ENCODE measurements around the gene DUSP3. TPM values are rescaled to one million over a fixed set of nuclear protein-coding genes. Genes with fewer than 3 reads are reported as not detected.

DUSP3 gene
- total RNA-seq, 1 experiment from 2014 or later, result 55.6 TPM

- DNase-seq (ENCODE audit: low read depth), result no peak
Observed at GRCh38 chr17:43769426-43769825, 9.4 kb downstream of the DUSP3 start.

GRCh38 chr17:43768943-43769342 lies 9.8 kb downstream of the DUSP3 start:
- no peak for DNase-seq (ENCODE audit: low read depth)

- DNase-seq (ENCODE audit: low read depth), result no peak
Observed at GRCh38 chr17:43768382-43768781, 10.4 kb downstream of the DUSP3 start.

GRCh38 chr17:43767713-43768059 lies 11.1 kb downstream of the DUSP3 start:
- no peak for DNase-seq (ENCODE audit: low read depth)

- DNase-seq (ENCODE audit: low read depth), result no peak
Observed at GRCh38 chr17:43767053-43767712, 11.6 kb downstream of the DUSP3 start.

- DNase-seq (ENCODE audit: low read depth), result peak; percentile 42
Observed at GRCh38 chr17:43766413-43767052, 12.2 kb downstream of the DUSP3 start.

GRCh38 chr17:43760254-43760852 lies 18.4 kb downstream of the DUSP3 start:
- DNase-seq (ENCODE audit: low read depth), result peak; percentile 87

GRCh38 chr17:43759836-43760235 lies 18.9 kb downstream of the DUSP3 start:
- DNase-seq (ENCODE audit: low read depth), result no peak

- DNase-seq (ENCODE audit: low read depth), result no peak
Observed at GRCh38 chr17:43758497-43759174, 20.1 kb downstream of the DUSP3 start, which contains the start of gene SOST. SOST (minus strand) TSS chr17:43758791; CDS start chr17:43758741, 50 bp downstream.

GRCh38 chr17:43758086-43758485 lies 20.7 kb downstream of the DUSP3 start:
- no peak for DNase-seq (ENCODE audit: low read depth)

GRCh38 chr17:43757171-43757660 lies 21.6 kb downstream of the DUSP3 start:
- DNase-seq (ENCODE audit: low read depth), result no peak

- no peak for DNase-seq (ENCODE audit: low read depth)
Observed at GRCh38 chr17:43756201-43756600, 22.6 kb downstream of the DUSP3 start.

- no peak for DNase-seq (ENCODE audit: low read depth)
Observed at GRCh38 chr17:43755389-43755875, 23.3 kb downstream of the DUSP3 start.

GRCh38 chr17:43754947-43755346 lies 23.8 kb downstream of the DUSP3 start:
- DNase-seq (ENCODE audit: low read depth), result no peak

- DNase-seq (ENCODE audit: low read depth), result peak; percentile 62
Observed at GRCh38 chr17:43753493-43754129, 25.2 kb downstream of the DUSP3 start.

- DNase-seq (ENCODE audit: low read depth), result no peak
Observed at GRCh38 chr17:43750153-43750552, 28.6 kb downstream of the DUSP3 start.

GRCh38 chr17:43745541-43745940 lies 33.2 kb downstream of the DUSP3 start:
- DNase-seq (ENCODE audit: low read depth), result peak; percentile 53

- no peak for DNase-seq (ENCODE audit: low read depth)
Observed at GRCh38 chr17:43741636-43742035, 37.1 kb downstream of the DUSP3 start.

GRCh38 chr17:43740541-43740940 lies 38.2 kb downstream of the DUSP3 start:
- DNase-seq (ENCODE audit: low read depth), result peak; percentile 82

GRCh38 chr17:43737722-43738121 lies 41.1 kb downstream of the DUSP3 start:
- no peak for DNase-seq (ENCODE audit: low read depth)

GRCh38 chr17:43736389-43736788 lies 42.4 kb downstream of the DUSP3 start:
- peak; percentile 26 for DNase-seq (ENCODE audit: low read depth)

- DNase-seq (ENCODE audit: low read depth), result peak; percentile 94
Observed at GRCh38 chr17:43734376-43734775, 44.4 kb downstream of the DUSP3 start.
